DOHH2 (cell line): Measurements from ENCODE around the gene CLCA1.

Experiments
- CTCF ChIP-seq: fragments of 200-600 bp; sonication (generic); IDR thresholded peaks from one replicate; pipeline ENCODE4 v1.5.1; 2014; ENCODE audit warnings: antibody characterized with exemption, mild to moderate bottlenecking, low read depth, low read length; ENCODE audit not compliant: poor library complexity, severe bottlenecking
- EZH2phosphoT487 ChIP-seq: fragments of 200-600 bp; sonication (generic); IDR thresholded peaks from 2 replicates; pipeline ENCODE4 v1.6.1; 2017; ENCODE audit warnings: borderline replicate concordance, mild to moderate bottlenecking, antibody characterized with exemption, low read length, moderate library complexity, mixed read lengths

- TF ChIP-seq CTCF = no peak
- no peak for TF ChIP-seq EZH2phosphoT487
Measured at GRCh38 chr1:86522240-86522639, 53.5 kb downstream of the CLCA1 start.
